SK-N-SH treated with all-trans-retinoic acid at 6 μM for 48 hours (cell line): ENCODE measurements around the gene U2AF2.

ENCODE experiments used
- ATAC-seq: fragments of 200-7000 bp; cut with Tn5 transposase; 3 replicates; pipeline ENCODE4 v1.9.1; 2020; ENCODE audit warnings: mild to moderate bottlenecking, moderate library complexity
- ARNTL ChIP-seq: fragments of 450-650 bp; formaldehyde crosslinking; IDR thresholded peaks from 2 replicates; pipeline ENCODE4 v1.5.0; 2020; ENCODE audit warnings: low read depth, mild to moderate bottlenecking, moderate library complexity, borderline replicate concordance
- BACH2 ChIP-seq: fragments of 250-450 bp; sonication (Bioruptor Pico); IDR thresholded peaks from 2 replicates; pipeline ENCODE4 v1.9.0; 2021; ENCODE audit warnings: mild to moderate bottlenecking, borderline replicate concordance
- CSDC2 ChIP-seq: fragments of 250-450 bp; sonication (Bioruptor Pico); IDR thresholded peaks from 2 replicates; pipeline ENCODE4 v1.5.0; 2020; ENCODE audit warnings: mild to moderate bottlenecking, moderate library complexity
- ESRRG ChIP-seq: fragments of 250-450 bp; sonication (Bioruptor Pico); IDR thresholded peaks from 2 replicates; pipeline ENCODE4 v1.6.1; 2021; ENCODE audit warnings: mild to moderate bottlenecking
- GLIS3 ChIP-seq: fragments of 250-450 bp; sonication (Bioruptor Pico); IDR thresholded peaks from 2 replicates; pipeline ENCODE4 v1.5.0; 2020; ENCODE audit warnings: mild to moderate bottlenecking, moderate library complexity
- ISL1 ChIP-seq: fragments of 250-450 bp; sonication (Bioruptor Pico); IDR thresholded peaks from 2 replicates; pipeline ENCODE4 v2.1.2; 2022; ENCODE audit warnings: mild to moderate bottlenecking, moderate library complexity
- OSR1 ChIP-seq: fragments of 250-450 bp; sonication (Bioruptor Pico); IDR thresholded peaks from 2 replicates; pipeline ENCODE4 v1.8.0; 2022; ENCODE audit warnings: moderate library complexity, mild to moderate bottlenecking, inconsistent platforms
- PPARA ChIP-seq: fragments of 250-450 bp; sonication (Bioruptor Pico); IDR thresholded peaks from 2 replicates; pipeline ENCODE4 v1.5.0; 2020; ENCODE audit warnings: mild to moderate bottlenecking, borderline replicate concordance
- RARB ChIP-seq: fragments of 250-450 bp; sonication (Bioruptor Pico); IDR thresholded peaks from 2 replicates; pipeline ENCODE4 v1.8.0; 2021; ENCODE audit warnings: mild to moderate bottlenecking, moderate library complexity
- SNAI2 ChIP-seq: fragments of 250-450 bp; sonication (Bioruptor Pico); IDR thresholded peaks from 2 replicates; pipeline ENCODE4 v1.5.0; 2020; ENCODE audit warnings: mild to moderate bottlenecking, moderate library complexity
- TCF4 ChIP-seq: fragments of 250-450 bp; sonication (Bioruptor Pico); IDR thresholded peaks from 2 replicates; pipeline ENCODE4 v1.8.0; 2021; ENCODE audit warnings: mild to moderate bottlenecking, moderate library complexity, borderline replicate concordance
- TOX ChIP-seq: fragments of 250-450 bp; sonication (Bioruptor Pico); IDR thresholded peaks from 2 replicates; pipeline ENCODE4 v1.8.0; 2021; ENCODE audit warnings: mild to moderate bottlenecking, moderate library complexity, borderline replicate concordance
- ZC3H10 ChIP-seq: fragments of 250-450 bp; sonication (Bioruptor Pico); IDR thresholded peaks from 2 replicates; pipeline ENCODE4 v1.5.1; 2021; ENCODE audit warnings: mild to moderate bottlenecking, moderate library complexity
- ZFP30 ChIP-seq: fragments of 450-650 bp; formaldehyde crosslinking; IDR thresholded peaks from 2 replicates; pipeline ENCODE4 v1.5.0; 2022; ENCODE audit warnings: mild to moderate bottlenecking, moderate library complexity
- ZNF565 ChIP-seq: fragments of 450-650 bp; formaldehyde crosslinking; conservative IDR thresholded peaks from 2 replicates; pipeline ENCODE4 v1.5.0; 2020; ENCODE audit warnings: low read depth, mild to moderate bottlenecking, moderate library complexity
- ZNF70 ChIP-seq: fragments of 450-650 bp; formaldehyde crosslinking; IDR thresholded peaks from 2 replicates; pipeline ENCODE4 v1.5.0; 2020; ENCODE audit warnings: mild to moderate bottlenecking, moderate library complexity
- ZNF8 ChIP-seq: fragments of 450-650 bp; formaldehyde crosslinking; IDR thresholded peaks from 2 replicates; pipeline ENCODE4 v1.5.0; 2020; ENCODE audit warnings: mild to moderate bottlenecking, moderate library complexity
- TF ChIP-seq, protein P1 (sequence below): fragments of 250-450 bp; sonication (Bioruptor Pico); IDR thresholded peaks from 2 replicates; pipeline ENCODE4 v1.5.0; 2020; ENCODE audit warnings: mild to moderate bottlenecking, moderate library complexity
- TF ChIP-seq, protein P2 (sequence below): fragments of 250-450 bp; sonication (Bioruptor Pico); IDR thresholded peaks from 2 replicates; pipeline ENCODE4 v1.5.1; 2021; ENCODE audit warnings: mild to moderate bottlenecking, moderate library complexity
- TF ChIP-seq, protein P3 (sequence below): fragments of 250-450 bp; sonication (Bioruptor Pico); IDR thresholded peaks from 2 replicates; pipeline ENCODE4 v1.8.0; 2021; ENCODE audit warnings: low read depth, mild to moderate bottlenecking, moderate library complexity, borderline replicate concordance
- TF ChIP-seq, protein P4 (sequence below): fragments of 250-450 bp; sonication (Bioruptor Pico); IDR thresholded peaks from 2 replicates; pipeline ENCODE4 v1.8.0; 2020; ENCODE audit warnings: mild to moderate bottlenecking, moderate library complexity, borderline replicate concordance
- TF ChIP-seq, protein P5 (sequence below): fragments of 250-450 bp; sonication (Bioruptor Pico); IDR thresholded peaks from 2 replicates; pipeline ENCODE4 v1.5.1; 2020; ENCODE audit warnings: low read depth, mild to moderate bottlenecking, moderate library complexity

Gene U2AF2

DNA sequence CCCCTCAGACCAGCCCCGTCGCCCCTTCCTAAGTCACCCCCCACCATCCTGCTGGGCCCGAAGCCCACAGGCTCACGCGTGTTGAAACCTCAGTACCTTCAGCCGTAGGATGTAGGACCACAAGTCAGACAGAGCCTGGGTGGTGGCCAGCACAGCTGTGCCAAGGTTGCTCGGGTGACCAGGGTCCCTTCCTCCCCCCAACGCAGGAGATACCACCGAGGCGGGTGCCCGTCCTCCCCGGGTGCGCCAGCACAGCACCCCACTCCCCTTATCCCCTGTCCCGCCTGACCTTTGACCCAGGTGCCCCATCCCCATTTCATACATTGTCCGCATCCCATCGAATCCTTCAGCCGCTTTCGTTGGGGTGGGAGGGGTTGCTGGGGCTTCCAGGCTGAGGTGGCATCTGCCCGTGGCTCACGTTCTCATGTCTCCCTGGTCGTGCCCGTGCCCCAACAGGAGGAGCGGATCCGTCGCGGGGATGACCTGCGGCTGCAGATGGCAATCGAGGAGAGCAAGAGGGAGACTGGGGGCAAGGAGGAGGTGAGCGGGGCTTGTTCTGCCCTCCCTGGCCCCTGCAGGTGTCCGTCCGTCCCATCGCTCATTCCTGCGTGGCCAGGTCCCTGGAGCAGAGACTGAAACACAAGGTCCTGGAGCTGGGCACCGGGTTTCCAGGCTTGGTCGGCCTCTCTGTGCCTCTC, 34.7 kb downstream of the U2AF2 start:
- no peak for ATAC-seq
- no peak for TF ChIP-seq ESRRG (CRISPR knock-in tag)
- no peak for TF ChIP-seq OSR1 (CRISPR knock-in tag)
- no peak for TF ChIP-seq ISL1 (CRISPR knock-in tag)
- TF ChIP-seq ZC3H10 (CRISPR knock-in tag), result no peak
- TF ChIP-seq PPARA (CRISPR knock-in tag), result no peak
- TF ChIP-seq SNAI2, result no peak
- no peak for TF ChIP-seq ZNF565 (CRISPR knock-in tag)
- TF ChIP-seq CSDC2 (CRISPR knock-in tag), result no peak
- TF ChIP-seq, protein P1, sequence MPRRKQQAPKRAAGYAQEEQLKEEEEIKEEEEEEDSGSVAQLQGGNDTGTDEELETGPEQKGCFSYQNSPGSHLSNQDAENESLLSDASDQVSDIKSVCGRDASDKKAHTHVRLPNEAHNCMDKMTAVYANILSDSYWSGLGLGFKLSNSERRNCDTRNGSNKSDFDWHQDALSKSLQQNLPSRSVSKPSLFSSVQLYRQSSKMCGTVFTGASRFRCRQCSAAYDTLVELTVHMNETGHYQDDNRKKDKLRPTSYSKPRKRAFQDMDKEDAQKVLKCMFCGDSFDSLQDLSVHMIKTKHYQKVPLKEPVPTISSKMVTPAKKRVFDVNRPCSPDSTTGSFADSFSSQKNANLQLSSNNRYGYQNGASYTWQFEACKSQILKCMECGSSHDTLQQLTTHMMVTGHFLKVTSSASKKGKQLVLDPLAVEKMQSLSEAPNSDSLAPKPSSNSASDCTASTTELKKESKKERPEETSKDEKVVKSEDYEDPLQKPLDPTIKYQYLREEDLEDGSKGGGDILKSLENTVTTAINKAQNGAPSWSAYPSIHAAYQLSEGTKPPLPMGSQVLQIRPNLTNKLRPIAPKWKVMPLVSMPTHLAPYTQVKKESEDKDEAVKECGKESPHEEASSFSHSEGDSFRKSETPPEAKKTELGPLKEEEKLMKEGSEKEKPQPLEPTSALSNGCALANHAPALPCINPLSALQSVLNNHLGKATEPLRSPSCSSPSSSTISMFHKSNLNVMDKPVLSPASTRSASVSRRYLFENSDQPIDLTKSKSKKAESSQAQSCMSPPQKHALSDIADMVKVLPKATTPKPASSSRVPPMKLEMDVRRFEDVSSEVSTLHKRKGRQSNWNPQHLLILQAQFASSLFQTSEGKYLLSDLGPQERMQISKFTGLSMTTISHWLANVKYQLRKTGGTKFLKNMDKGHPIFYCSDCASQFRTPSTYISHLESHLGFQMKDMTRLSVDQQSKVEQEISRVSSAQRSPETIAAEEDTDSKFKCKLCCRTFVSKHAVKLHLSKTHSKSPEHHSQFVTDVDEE (CRISPR knock-in tag), result no peak
- TF ChIP-seq, protein P2, sequence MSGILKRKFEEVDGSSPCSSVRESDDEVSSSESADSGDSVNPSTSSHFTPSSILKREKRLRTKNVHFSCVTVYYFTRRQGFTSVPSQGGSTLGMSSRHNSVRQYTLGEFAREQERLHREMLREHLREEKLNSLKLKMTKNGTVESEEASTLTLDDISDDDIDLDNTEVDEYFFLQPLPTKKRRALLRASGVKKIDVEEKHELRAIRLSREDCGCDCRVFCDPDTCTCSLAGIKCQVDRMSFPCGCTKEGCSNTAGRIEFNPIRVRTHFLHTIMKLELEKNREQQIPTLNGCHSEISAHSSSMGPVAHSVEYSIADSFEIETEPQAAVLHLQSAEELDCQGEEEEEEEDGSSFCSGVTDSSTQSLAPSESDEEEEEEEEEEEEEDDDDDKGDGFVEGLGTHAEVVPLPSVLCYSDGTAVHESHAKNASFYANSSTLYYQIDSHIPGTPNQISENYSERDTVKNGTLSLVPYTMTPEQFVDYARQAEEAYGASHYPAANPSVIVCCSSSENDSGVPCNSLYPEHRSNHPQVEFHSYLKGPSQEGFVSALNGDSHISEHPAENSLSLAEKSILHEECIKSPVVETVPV, result no peak
- TF ChIP-seq, protein P3, sequence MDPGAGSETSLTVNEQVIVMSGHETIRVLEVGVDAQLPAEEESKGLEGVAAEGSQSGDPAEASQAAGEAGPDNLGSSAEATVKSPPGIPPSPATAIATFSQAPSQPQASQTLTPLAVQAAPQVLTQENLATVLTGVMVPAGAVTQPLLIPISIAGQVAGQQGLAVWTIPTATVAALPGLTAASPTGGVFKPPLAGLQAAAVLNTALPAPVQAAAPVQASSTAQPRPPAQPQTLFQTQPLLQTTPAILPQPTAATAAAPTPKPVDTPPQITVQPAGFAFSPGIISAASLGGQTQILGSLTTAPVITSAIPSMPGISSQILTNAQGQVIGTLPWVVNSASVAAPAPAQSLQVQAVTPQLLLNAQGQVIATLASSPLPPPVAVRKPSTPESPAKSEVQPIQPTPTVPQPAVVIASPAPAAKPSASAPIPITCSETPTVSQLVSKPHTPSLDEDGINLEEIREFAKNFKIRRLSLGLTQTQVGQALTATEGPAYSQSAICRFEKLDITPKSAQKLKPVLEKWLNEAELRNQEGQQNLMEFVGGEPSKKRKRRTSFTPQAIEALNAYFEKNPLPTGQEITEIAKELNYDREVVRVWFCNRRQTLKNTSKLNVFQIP (CRISPR knock-in tag), result no peak
- no peak for TF ChIP-seq RARB
- TF ChIP-seq, protein P4, sequence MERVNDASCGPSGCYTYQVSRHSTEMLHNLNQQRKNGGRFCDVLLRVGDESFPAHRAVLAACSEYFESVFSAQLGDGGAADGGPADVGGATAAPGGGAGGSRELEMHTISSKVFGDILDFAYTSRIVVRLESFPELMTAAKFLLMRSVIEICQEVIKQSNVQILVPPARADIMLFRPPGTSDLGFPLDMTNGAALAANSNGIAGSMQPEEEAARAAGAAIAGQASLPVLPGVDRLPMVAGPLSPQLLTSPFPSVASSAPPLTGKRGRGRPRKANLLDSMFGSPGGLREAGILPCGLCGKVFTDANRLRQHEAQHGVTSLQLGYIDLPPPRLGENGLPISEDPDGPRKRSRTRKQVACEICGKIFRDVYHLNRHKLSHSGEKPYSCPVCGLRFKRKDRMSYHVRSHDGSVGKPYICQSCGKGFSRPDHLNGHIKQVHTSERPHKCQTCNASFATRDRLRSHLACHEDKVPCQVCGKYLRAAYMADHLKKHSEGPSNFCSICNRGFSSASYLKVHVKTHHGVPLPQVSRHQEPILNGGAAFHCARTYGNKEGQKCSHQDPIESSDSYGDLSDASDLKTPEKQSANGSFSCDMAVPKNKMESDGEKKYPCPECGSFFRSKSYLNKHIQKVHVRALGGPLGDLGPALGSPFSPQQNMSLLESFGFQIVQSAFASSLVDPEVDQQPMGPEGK (CRISPR knock-in tag), result no peak
- no peak for TF ChIP-seq ZFP30 (CRISPR knock-in tag)
- no peak for TF ChIP-seq BACH2 (CRISPR knock-in tag)
- TF ChIP-seq ZNF70 (CRISPR knock-in tag), result no peak
- TF ChIP-seq, protein P5, sequence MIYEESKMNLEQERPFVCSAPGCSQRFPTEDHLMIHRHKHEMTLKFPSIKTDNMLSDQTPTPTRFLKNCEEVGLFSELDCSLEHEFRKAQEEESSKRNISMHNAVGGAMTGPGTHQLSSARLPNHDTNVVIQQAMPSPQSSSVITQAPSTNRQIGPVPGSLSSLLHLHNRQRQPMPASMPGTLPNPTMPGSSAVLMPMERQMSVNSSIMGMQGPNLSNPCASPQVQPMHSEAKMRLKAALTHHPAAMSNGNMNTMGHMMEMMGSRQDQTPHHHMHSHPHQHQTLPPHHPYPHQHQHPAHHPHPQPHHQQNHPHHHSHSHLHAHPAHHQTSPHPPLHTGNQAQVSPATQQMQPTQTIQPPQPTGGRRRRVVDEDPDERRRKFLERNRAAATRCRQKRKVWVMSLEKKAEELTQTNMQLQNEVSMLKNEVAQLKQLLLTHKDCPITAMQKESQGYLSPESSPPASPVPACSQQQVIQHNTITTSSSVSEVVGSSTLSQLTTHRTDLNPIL, result no peak
- TF ChIP-seq GLIS3 (CRISPR knock-in tag), result no peak
- TF ChIP-seq TOX (CRISPR knock-in tag), result no peak
- TF ChIP-seq TCF4, result no peak

DNA sequence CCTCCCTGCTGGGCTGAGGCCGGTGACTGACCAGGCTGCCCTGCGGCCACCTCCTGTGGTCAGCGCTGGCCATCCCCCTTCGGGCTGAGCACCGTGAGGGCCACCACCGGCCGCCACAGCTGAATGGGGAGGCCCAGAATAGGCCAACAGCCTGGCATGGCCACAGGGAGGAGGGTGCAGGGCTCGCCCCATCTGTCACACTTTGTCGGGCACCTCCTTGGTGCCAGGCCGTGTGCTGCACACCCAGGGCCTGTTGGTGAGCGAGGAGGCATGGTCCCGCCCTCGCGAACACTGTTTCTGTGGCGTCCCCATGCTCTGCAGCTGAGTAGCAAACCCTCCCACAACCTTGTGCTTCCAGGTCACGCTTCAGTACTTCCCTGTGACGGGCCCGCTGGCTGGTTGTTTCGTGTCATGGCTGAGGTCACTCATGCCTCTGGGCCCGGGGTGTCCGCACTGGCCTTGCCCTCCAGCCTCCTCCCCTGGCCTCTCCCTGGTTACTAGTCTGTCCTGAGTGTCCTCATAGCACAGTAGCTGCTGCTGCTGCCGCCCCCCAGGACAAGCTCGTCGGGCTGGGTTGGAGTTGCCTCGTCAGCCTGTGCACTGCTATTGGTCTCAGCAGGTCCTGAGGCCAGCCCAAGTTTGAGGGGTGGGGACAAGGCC, 35.4 kb downstream of the U2AF2 start:
- no peak for TF ChIP-seq CSDC2 (CRISPR knock-in tag)
- TF ChIP-seq ARNTL (CRISPR knock-in tag), result no peak
- no peak for TF ChIP-seq GLIS3 (CRISPR knock-in tag)
- TF ChIP-seq, protein P5, result no peak
- TF ChIP-seq ZNF8 (CRISPR knock-in tag), result no peak
- no peak for TF ChIP-seq ZNF70 (CRISPR knock-in tag)
- TF ChIP-seq PPARA (CRISPR knock-in tag), result no peak
- no peak for TF ChIP-seq ZC3H10 (CRISPR knock-in tag)
- TF ChIP-seq SNAI2, result no peak
- no peak for ATAC-seq
